Cardiac fibroblast (primary cell): ENCODE results near the gene FCHSD2.

Experiments used
- DNase-seq, 2 donors: peaks; one replicate each; pipeline versions ENCODE4 v3.0.0 to v3.0.0-alpha.2; 2010; ENCODE audit warnings: low read depth in 2 of 2
- H3K4me3 ChIP-seq, 2 donors: replicated peaks in 1 of 2; 1 replicate in 1 of 2; 2 replicates in 1 of 2; pipeline ENCODE4 v1.5.1; 2011; ENCODE audit warnings: low read depth in 2 of 2, low read length in 2 of 2, mild to moderate bottlenecking in 2 of 2, moderate library complexity in 1 of 2
- CTCF ChIP-seq: IDR thresholded peaks from one replicate; pipeline ENCODE4 v1.5.1; 2011; ENCODE audit warnings: low read depth, mild to moderate bottlenecking, low read length, inconsistent platforms

Gene FCHSD2

GRCh38 chr11:73142128-73142377, at the start of gene FCHSD2:
Gene FCHSD2, minus strand, starts transcription at chr11:73142318. Its CDS starts 441 bp downstream, at chr11:73141877.
- peak within 1 kb of the TSS; percentile 94 for H3K4me3 ChIP-seq
- no peak for TF ChIP-seq CTCF
- no peak for DNase-seq

- H3K4me3 ChIP-seq, result no peak overlapping the region
- TF ChIP-seq CTCF, result no peak
- no peak for DNase-seq
Measured at GRCh38 chr11:73191151-73191550, 49.0 kb upstream of the FCHSD2 start.

- H3K4me3 ChIP-seq, result no peak overlapping the region
- no peak for TF ChIP-seq CTCF
- DNase-seq, result no peak
Measured at GRCh38 chr11:73190557-73190885, 48.4 kb upstream of the FCHSD2 start.

GRCh38 chr11:73189723-73190556, 47.8 kb upstream of the FCHSD2 start:
- DNase-seq, result peak in 1 of 2 donors; percentile 44
- TF ChIP-seq CTCF, result no peak
- H3K4me3 ChIP-seq, result no peak overlapping the region

- no peak for TF ChIP-seq CTCF
- no peak overlapping the region for H3K4me3 ChIP-seq
- no peak for DNase-seq
Measured at GRCh38 chr11:73189315-73189714, 47.2 kb upstream of the FCHSD2 start.

- no peak overlapping the region for H3K4me3 ChIP-seq
- no peak for TF ChIP-seq CTCF
- no peak for DNase-seq
Measured at GRCh38 chr11:73188301-73188700, 46.2 kb upstream of the FCHSD2 start.

- DNase-seq, result no peak
- no peak overlapping the region for H3K4me3 ChIP-seq
Measured at GRCh38 chr11:73187854-73188253, 45.7 kb upstream of the FCHSD2 start.

More at GRCh38 chr11:73187854-73188253, 45.7 kb upstream of the FCHSD2 start:
- no peak for TF ChIP-seq CTCF
